ENCODE measurements around the gene RCL1.
A peak's percentile ranks its signal among the peaks of the same experiment; 100 is the strongest.
"Not testable (repeated sequence)": the region's sequence is repeated elsewhere in the genome, so short reads cannot be mapped to it uniquely, and the experiment has no call there.

Gene RCL1

DNA sequence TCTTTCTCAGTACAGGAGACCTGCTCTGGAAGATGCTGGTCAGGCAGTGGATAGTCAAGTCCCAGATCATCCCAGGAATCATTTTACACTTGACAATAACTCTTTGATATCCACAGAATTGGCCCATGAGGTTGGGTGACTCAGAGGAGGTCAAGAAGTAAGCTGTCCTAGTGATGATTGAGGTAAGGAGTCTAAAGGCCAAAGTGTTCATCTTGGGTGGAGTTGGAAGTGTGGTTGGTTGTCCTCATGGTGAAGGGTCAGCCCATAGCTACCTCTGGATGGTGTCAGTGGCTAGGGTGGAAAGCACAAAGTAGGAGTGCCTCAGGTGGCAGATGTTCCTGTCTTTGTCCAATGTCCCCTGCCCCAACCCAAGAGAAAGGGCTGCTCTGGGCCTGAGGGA is 24.1 kb upstream of the RCL1 start:
- DNase-seq (ENCODE audit: low read depth), result no peak
- H3K4me3 ChIP-seq (ENCODE audit: low read depth, low read length), result no peak overlapping the region
- TF ChIP-seq, protein P1, sequence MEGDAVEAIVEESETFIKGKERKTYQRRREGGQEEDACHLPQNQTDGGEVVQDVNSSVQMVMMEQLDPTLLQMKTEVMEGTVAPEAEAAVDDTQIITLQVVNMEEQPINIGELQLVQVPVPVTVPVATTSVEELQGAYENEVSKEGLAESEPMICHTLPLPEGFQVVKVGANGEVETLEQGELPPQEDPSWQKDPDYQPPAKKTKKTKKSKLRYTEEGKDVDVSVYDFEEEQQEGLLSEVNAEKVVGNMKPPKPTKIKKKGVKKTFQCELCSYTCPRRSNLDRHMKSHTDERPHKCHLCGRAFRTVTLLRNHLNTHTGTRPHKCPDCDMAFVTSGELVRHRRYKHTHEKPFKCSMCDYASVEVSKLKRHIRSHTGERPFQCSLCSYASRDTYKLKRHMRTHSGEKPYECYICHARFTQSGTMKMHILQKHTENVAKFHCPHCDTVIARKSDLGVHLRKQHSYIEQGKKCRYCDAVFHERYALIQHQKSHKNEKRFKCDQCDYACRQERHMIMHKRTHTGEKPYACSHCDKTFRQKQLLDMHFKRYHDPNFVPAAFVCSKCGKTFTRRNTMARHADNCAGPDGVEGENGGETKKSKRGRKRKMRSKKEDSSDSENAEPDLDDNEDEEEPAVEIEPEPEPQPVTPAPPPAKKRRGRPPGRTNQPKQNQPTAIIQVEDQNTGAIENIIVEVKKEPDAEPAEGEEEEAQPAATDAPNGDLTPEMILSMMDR (IDR thresholded peaks at IDR 0.05; ENCODE audit: insufficient read depth, low read depth, low read length, missing control alignments), result no peak

- no peak overlapping the region for H3K4me3 ChIP-seq (ENCODE audit: low read depth, low read length)
- TF ChIP-seq, protein P1 (IDR thresholded peaks at IDR 0.05; ENCODE audit: insufficient read depth, low read depth, low read length, missing control alignments), result no peak
- DNase-seq (ENCODE audit: low read depth), result peak; percentile 35
These were observed 23.2 kb upstream of the RCL1 start for GRCh38 chr9:4769321-4770080.

- TF ChIP-seq, protein P1 (IDR thresholded peaks at IDR 0.05; ENCODE audit: insufficient read depth, low read depth, low read length, missing control alignments), result no peak
- DNase-seq (ENCODE audit: low read depth), result no peak
- no peak overlapping the region for H3K4me3 ChIP-seq (ENCODE audit: low read depth, low read length)
These were observed 21.0 kb upstream of the RCL1 start for GRCh38 chr9:4771788-4772187.

DNA sequence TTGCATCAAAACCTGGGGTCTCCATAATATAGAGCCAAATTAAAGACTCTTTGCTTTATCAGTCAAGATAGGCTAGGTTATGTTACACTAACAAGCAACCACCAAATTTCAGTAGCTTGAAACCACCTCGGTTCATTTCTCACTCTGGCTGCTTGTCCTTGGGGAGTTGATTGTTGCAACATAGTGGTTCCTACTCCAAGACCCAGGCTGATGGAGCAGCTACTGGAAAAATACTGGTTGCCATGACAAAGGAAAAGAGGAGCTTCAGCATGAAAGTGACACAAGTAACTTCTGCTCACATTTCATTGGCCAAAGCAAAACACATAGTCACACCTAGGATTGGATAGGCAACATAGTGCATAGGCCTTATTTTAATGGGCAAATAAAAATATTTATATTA is 18.5 kb upstream of the RCL1 start:
- no peak overlapping the region for H3K4me3 ChIP-seq (ENCODE audit: low read depth, low read length)
- TF ChIP-seq, protein P1 (IDR thresholded peaks at IDR 0.05; ENCODE audit: insufficient read depth, low read depth, low read length, missing control alignments), result no peak
- DNase-seq (ENCODE audit: low read depth), result no peak

GRCh38 chr9:4774958-4775357 is 17.8 kb upstream of the RCL1 start:
- DNase-seq (ENCODE audit: low read depth); H3K4me3 ChIP-seq (ENCODE audit: low read depth, low read length): not testable (repeated sequence)

DNA sequence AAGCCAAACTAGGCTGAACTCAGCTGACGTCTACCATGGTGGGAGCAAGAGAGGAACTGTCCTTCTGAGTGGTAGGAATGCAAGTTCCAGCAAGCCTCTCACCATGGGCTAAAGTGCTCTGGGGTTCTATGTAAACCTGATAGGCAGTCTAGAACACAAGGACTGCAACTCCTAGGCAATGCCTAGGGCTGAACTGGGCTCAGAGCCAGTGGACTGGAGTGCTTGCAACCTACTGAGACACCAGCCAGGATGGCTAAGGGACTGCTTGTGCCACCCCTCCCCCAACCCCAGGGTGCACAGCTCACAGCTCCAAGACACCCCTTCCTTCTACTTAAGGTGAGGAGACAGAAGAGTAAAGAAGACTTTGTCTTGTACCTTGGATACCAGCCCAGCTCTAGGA is 12.1 kb upstream of the RCL1 start:
- TF ChIP-seq, protein P1 (IDR thresholded peaks at IDR 0.05; ENCODE audit: insufficient read depth, low read depth, low read length, missing control alignments), result no peak
- DNase-seq (ENCODE audit: low read depth), result no peak
- no peak overlapping the region for H3K4me3 ChIP-seq (ENCODE audit: low read depth, low read length)

- TF ChIP-seq, protein P1 (IDR thresholded peaks at IDR 0.05; ENCODE audit: insufficient read depth, low read depth, low read length, missing control alignments), result no peak
- H3K4me3 ChIP-seq (ENCODE audit: low read depth, low read length), result no peak overlapping the region
- DNase-seq (ENCODE audit: low read depth), result no peak
These were observed 11.3 kb upstream of the RCL1 start for GRCh38 chr9:4781408-4781807.

- DNase-seq (ENCODE audit: low read depth); H3K4me3 ChIP-seq (ENCODE audit: low read depth, low read length): not testable (repeated sequence)
These were observed 9.6 kb upstream of the RCL1 start for GRCh38 chr9:4783191-4783590.

Measured in GM12865 (cell line).